Right lobe of liver (tissue), 6 donors: Measurements from ENCODE around the gene STAT5B. TPM values are rescaled to one million over a fixed set of nuclear protein-coding genes. Genes with fewer than 3 reads are reported as not detected.

Experiments used
- ATAC-seq, 4 donors: fragments of 200-7000 bp; cut with Tn5 transposase; one replicate each; pipeline ENCODE4 v1.9.1; 2020; ENCODE audit warnings: mild to moderate bottlenecking in 4 of 4, moderate library complexity in 4 of 4
- DNase-seq, 3 donors: peaks; one replicate each; pipeline ENCODE4 v3.0.0-alpha.2; 2020
- H3K27ac ChIP-seq, 3 donors: fragments of 200-600 bp; one replicate each; pipeline ENCODE4 v1.8.0; 2022
- H3K27me3 ChIP-seq, 2 donors: fragments of 200-600 bp; one replicate each; pipeline ENCODE4 v1.8.0; 2022
- H3K36me3 ChIP-seq, 4 donors: fragments of 200-600 bp; sonication (generic) in 1 of 4; one replicate each; pipeline versions ENCODE4 v1.5.1 to v1.8.0; 2017 to 2022; ENCODE audit warnings: control low read depth in 1 of 4
- H3K4me1 ChIP-seq, 4 donors: fragments of 200-600 bp; sonication (generic) in 1 of 4; one replicate each; pipeline versions ENCODE4 v1.5.1 to v1.8.0; 2017 to 2022; ENCODE audit warnings: control low read depth in 1 of 4
- H3K4me3 ChIP-seq, 3 donors: fragments of 200-600 bp; one replicate each; pipeline ENCODE4 v1.8.0; 2022
- H3K9me3 ChIP-seq, 4 donors: fragments of 200-600 bp; sonication (generic) in 1 of 4; one replicate each; pipeline versions ENCODE4 v1.5.1 to v1.8.0; 2017 to 2022; ENCODE audit warnings: control low read depth in 1 of 4
- POLR2A ChIP-seq: fragments of 450-650 bp; IDR thresholded peaks from one replicate; pipeline ENCODE4 v1.6.1; 2017; ENCODE audit warnings: antibody characterized with exemption, mild to moderate bottlenecking
- WGBS: methylation state at CpG from one replicate; pipeline ENCODE4 v1.1.6; 2018; ENCODE audit warnings: low coverage, low lambda C conversion rate; ENCODE audit not compliant: insufficient coverage; ENCODE audit errors: missing lambda C conversion rate; 5-methylcytosine and 5-hydroxymethylcytosine counted together
- intact Hi-C, 2 donors: fragments of 100-400 bp; cut with DNase I; formaldehyde crosslinking; loops; one replicate each; pipeline versions ENCODE4 v1.11.2 to v1.14.1; 2022
- total RNA-seq, 6 experiments: library from RNA; depleted of rRNA in 2 of 6; stranded (reverse); fragments of >200 nt in 2 of 6; fragmentation: NEBNext Ultra II Directional in 3 of 6; extraction: Animal tissue kit (Norgen Biotek cat#: 25700) in 3 of 6; gene quantifications; one replicate each; pipeline versions ENCODE4 v1.1.0 to v1.2.4, GENCODE V29; 2016 to 2023
- TF ChIP-seq, protein P1 (sequence below), 4 donors: fragments of 200-600 bp in 3 of 4; fragments of 450-650 bp in 1 of 4; IDR thresholded peaks; one replicate each; pipeline versions ENCODE4 v1.5.1 to v1.8.0; 2016 to 2022; ENCODE audit warnings: antibody characterized with exemption in 4 of 4, mild to moderate bottlenecking in 2 of 4
- donor health status: DM: no; HTN: yes; CAD: no.
- donor health status: DM: no; HTN: no; CAD: no.
- donor health status: DM: no; HTN: no; CAD: no.
- donor health status: DM: no; HTN: yes; CAD: no.
- donor health status: DM: no; HTN: yes; CAD: no.

Gene STAT5B
- total RNA-seq, 6 experiments from 2014 or later, result 21.2 to 29.0 (median 26.7) TPM

DNA sequence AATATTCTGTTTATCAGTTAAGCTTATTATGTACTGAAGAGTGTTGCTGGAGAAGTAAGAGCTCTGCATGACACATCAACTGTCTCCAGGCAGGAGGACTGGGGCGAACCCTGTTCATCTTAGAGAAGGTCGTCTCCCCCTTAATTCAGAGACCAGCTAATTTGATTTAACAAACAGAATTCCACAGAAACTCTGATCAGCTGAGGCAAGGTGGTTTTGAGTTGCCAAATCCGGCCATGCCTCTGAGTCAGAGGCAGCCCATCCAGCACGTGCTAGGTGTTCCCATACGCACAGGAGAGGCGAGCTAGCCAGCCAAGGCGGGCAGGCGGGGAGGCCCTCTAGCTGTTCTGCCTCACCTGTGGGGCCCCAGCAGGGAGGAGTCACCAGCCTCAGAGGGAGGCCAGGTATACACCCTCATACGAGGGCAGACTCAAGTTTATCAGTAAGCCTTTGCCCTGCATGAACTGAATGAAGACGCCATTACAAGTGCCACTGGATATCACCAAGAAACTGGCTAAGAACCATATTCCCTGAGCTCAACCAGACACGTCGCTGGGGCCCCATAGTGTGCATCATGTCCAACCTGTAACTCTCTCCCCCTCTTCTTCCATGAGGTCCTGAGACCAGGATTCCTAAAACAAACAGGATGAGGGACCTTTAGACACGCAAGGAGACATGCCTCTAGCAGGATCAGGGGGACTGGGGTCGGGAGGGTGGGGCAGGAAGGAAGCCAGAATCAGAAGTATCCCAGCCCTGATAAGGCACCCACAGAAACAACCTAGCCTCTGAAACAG is 37.8 kb upstream of the STAT5B start:
- 75% methylated on average over 6 of the region's 14 CpGs for WGBS

DNA sequence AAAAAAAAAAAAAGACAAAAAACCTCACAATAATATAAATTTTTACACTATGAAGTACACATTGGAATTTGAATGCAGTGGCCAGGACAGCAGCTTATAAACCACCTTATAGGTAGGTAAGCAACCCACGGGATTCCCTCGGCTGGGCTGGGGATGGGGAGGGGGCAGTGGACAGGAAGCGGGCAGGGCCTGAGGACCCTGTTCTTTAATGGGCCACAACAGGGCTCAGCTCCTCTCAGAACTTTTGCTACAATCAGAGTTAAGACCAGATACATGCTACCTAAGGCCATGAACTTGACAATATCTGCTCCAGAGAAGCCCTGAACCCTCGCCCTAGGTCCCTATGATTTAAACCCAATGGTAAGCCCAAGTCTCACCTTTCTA is 37.2 kb upstream of the STAT5B start:
- no peak for ATAC-seq
- intact Hi-C loops, result loop anchor here in 1 of 2 donors (10.0 kb wide), 1 partner anchor 91 kb away; no protein-coding TSS in a partner anchor

More for the DNA sequence above, 37.8 kb upstream of the STAT5B start:
- no peak for TF ChIP-seq POLR2A
- TF ChIP-seq, protein P1, sequence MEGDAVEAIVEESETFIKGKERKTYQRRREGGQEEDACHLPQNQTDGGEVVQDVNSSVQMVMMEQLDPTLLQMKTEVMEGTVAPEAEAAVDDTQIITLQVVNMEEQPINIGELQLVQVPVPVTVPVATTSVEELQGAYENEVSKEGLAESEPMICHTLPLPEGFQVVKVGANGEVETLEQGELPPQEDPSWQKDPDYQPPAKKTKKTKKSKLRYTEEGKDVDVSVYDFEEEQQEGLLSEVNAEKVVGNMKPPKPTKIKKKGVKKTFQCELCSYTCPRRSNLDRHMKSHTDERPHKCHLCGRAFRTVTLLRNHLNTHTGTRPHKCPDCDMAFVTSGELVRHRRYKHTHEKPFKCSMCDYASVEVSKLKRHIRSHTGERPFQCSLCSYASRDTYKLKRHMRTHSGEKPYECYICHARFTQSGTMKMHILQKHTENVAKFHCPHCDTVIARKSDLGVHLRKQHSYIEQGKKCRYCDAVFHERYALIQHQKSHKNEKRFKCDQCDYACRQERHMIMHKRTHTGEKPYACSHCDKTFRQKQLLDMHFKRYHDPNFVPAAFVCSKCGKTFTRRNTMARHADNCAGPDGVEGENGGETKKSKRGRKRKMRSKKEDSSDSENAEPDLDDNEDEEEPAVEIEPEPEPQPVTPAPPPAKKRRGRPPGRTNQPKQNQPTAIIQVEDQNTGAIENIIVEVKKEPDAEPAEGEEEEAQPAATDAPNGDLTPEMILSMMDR (IDR thresholded peaks at IDR 0.05), result no peak
- intact Hi-C loops, result loop anchor here in 1 of 2 donors (10.0 kb wide), 1 partner anchor 91 kb away; no protein-coding TSS in a partner anchor
- Histone ChIP-seq H3K9me3 (no peaks in the 10 kb centered on the region), H3K4me1 (peaks cover 0 to 30% (median 12%) of the 10 kb centered on the region in 4 donors), H3K36me3 (peaks cover 0 to 55% (median 22%) of the 10 kb centered on the region in 4 donors), H3K4me3 (no peak overlapping the region), H3K27me3 (no peaks in the 10 kb centered on the region), H3K27ac (no peak overlapping the region)
- DNase-seq (no peak), ATAC-seq (no peak)

DNA sequence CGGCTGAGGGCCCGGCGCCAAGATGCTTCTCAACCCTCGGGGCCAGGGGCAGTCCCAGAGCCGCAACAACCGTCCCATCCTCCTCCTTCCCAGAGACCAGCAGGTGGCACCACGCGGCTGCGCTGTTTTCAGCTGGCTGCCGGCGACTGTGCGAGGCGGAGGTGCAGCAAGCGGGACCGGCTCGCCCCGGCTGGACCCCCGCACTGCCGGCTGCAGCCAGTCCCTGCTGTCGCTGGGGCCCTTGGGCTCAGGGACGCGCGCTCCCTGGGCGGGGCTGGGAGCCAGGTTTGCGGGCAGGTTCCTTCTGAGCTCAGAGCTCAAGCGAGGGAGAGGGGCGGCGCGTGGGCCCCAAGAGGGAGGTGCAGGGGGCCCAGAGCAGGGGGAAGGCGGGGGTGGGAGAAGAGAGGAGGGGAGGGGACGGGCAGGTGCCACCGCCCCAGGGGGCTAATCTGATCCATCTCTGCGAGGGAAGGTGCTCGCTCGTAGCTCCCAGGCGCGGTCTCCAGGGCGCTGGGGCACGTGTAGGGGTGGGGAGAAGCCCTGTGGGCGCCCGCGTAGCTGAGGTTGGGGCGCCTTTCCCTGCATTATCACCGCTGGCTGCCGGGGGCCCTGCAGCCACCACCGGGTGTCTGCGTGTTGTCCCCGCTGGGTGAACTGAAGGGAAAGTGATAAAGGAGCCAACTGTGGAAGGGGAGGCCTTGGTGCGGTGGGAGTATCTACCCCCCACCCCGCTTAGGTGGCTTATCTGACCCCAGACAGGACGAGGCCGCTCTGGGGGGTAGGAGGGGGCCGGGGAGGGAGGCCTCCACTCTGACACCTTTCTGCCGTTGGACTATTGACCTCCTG is 36.3 kb upstream of the STAT5B start:
- intact Hi-C loops, result loop anchor here in 1 of 2 donors (10.0 kb wide), 1 partner anchor 92 kb away; no protein-coding TSS in a partner anchor

More for the DNA sequence above, 37.2 kb upstream of the STAT5B start:
- no peak overlapping the region for H3K27ac ChIP-seq
- no peaks in the 10 kb centered on the region for H3K9me3 ChIP-seq
- H3K4me1 ChIP-seq, result peaks cover 0 to 30% (median 12%) of the 10 kb centered on the region in 4 donors
- 86% methylated on average over 3 of the region's 4 CpGs for WGBS
- TF ChIP-seq, protein P1 (IDR thresholded peaks at IDR 0.05), result no peak
- no peak for TF ChIP-seq POLR2A
- H3K27me3 ChIP-seq, result no peaks in the 10 kb centered on the region
- peaks cover 0 to 49% (median 19%) of the 10 kb centered on the region in 4 donors for H3K36me3 ChIP-seq
- no peak overlapping the region for H3K4me3 ChIP-seq
- no peak for DNase-seq

DNA sequence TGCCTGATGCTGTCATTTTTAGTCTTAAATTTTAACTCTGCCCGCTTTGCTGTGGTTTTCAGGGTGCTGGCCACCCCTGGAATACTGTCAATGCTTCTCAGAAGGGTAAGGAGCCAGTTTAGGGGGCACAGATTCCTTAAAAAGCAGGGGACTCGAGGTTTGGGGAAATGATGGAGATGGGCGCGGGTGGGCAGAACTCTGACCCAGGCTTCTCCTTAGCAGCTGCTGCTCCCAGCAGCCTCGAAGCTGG is 35.8 kb upstream of the STAT5B start:
- Histone ChIP-seq H3K4me1 (peaks cover 0 to 25% (median 10%) of the 10 kb centered on the region in 4 donors), H3K9me3 (no peaks in the 10 kb centered on the region), H3K4me3 (no peak overlapping the region), H3K27ac (peak overlapping the region; percentile 29 to 68 (median 39)), H3K36me3 (peaks cover 0 to 35% (median 12%) of the 10 kb centered on the region in 4 donors), H3K27me3 (no peaks in the 10 kb centered on the region)
- ATAC-seq, result no peak
- DNase-seq, result no peak
- no peak for TF ChIP-seq POLR2A
- intact Hi-C loops, result loop anchor here in 1 of 2 donors (10.0 kb wide), 1 partner anchor 93 kb away; no protein-coding TSS in a partner anchor
- WGBS, result 0% methylated on average over 1 of the region's 5 CpGs

More for the DNA sequence above, 36.3 kb upstream of the STAT5B start:
- WGBS, result 16% methylated on average over 19 of the region's 54 CpGs
- DNase-seq (peak; percentile 87 to 92 (median 88)), ATAC-seq (peak; percentile 73 to 87 (median 80))
- no peak for TF ChIP-seq POLR2A
- TF ChIP-seq, protein P1 (IDR thresholded peaks at IDR 0.05), result peak; percentile 39 to 77 (median 67)
- no peaks in the 10 kb centered on the region for H3K9me3 ChIP-seq
- no peak overlapping the region for H3K4me3 ChIP-seq
- peaks cover 0 to 25% (median 11%) of the 10 kb centered on the region in 4 donors for H3K4me1 ChIP-seq
- H3K36me3 ChIP-seq, result peaks cover 0 to 40% (median 15%) of the 10 kb centered on the region in 4 donors
- H3K27ac ChIP-seq, result peak overlapping the region in 2 of 3 donors; percentile 39 to 68
- no peaks in the 10 kb centered on the region for H3K27me3 ChIP-seq
